Neutrophil (primary cell): Measurements from ENCODE around the gene NKX2-1.

Source experiments
- H3K27ac ChIP-seq: fragments of 200-600 bp; sonication (generic); 2 replicates; pipeline ENCODE4 v1.5.1; 2016; ENCODE audit warnings: mild to moderate bottlenecking, moderate library complexity
- H3K27me3 ChIP-seq: fragments of 200-600 bp; sonication (generic); 2 replicates; pipeline ENCODE4 v1.6.0; 2016; ENCODE audit warnings: mild to moderate bottlenecking
- H3K36me3 ChIP-seq: fragments of 200-600 bp; sonication (generic); 2 replicates; pipeline ENCODE4 v1.5.1; 2017
- H3K4me1 ChIP-seq, 2 experiments: fragments of 200-600 bp in 1 of 2; sonication (generic) in 1 of 2; 1 replicate in 1 of 2; 2 replicates in 1 of 2; pipeline versions ENCODE4 v1.5.1 to v1.6.1; 2013 to 2016; ENCODE audit warnings: low read depth in 1 of 2, low read length in 1 of 2, mild to moderate bottlenecking in 1 of 2, moderate library complexity in 1 of 2; ENCODE audit not compliant: control insufficient read depth in 1 of 2, insufficient read depth in 1 of 2
- H3K4me3 ChIP-seq, 2 experiments: fragments of 200-600 bp in 1 of 2; sonication (generic) in 1 of 2; 1 replicate in 1 of 2; 2 replicates in 1 of 2; pipeline ENCODE4 v1.5.1; 2013 to 2016; ENCODE audit warnings: low read depth in 1 of 2, low read length in 1 of 2, mild to moderate bottlenecking in 1 of 2, moderate library complexity in 1 of 2
- H3K9me3 ChIP-seq: fragments of 200-600 bp; sonication (generic); 2 replicates; pipeline ENCODE4 v1.5.1; 2016
- CTCF ChIP-seq: fragments of 200-600 bp; sonication (generic); IDR thresholded peaks from 2 replicates; pipeline ENCODE4 v1.5.1; 2016; ENCODE audit warnings: antibody characterized with exemption

NKX2-1 gene

GRCh38 chr14:36509069-36509917, 10.7 kb downstream of the NKX2-1 start:
- H3K27ac ChIP-seq, result no peak overlapping the region
- H3K4me3 ChIP-seq, result no peak overlapping the region
- H3K4me1 ChIP-seq, result no peaks in the 10 kb centered on the region
- TF ChIP-seq CTCF, result no peak
- no peaks in the 10 kb centered on the region for H3K9me3 ChIP-seq
- H3K27me3 ChIP-seq, result peaks cover 100% of the 10 kb centered on the region
- no peaks in the 10 kb centered on the region for H3K36me3 ChIP-seq

GRCh38 chr14:36508418-36509068, 11.5 kb downstream of the NKX2-1 start:
- Histone ChIP-seq H3K9me3 (no peaks in the 10 kb centered on the region), H3K27ac (no peak overlapping the region), H3K4me1 (no peaks in the 10 kb centered on the region), H3K27me3 (peaks cover 100% of the 10 kb centered on the region), H3K4me3 (no peak overlapping the region), H3K36me3 (no peaks in the 10 kb centered on the region)
- no peak for TF ChIP-seq CTCF

- H3K9me3 ChIP-seq, result no peaks in the 10 kb centered on the region
- H3K4me1 ChIP-seq, result no peaks in the 10 kb centered on the region
- peaks cover 100% of the 10 kb centered on the region for H3K27me3 ChIP-seq
- no peak for TF ChIP-seq CTCF
- H3K4me3 ChIP-seq, result no peak overlapping the region
- H3K27ac ChIP-seq, result no peak overlapping the region
- no peaks in the 10 kb centered on the region for H3K36me3 ChIP-seq
These were observed 12.1 kb downstream of the NKX2-1 start for GRCh38 chr14:36507847-36508417.

GRCh38 chr14:36506732-36507614, 13.1 kb downstream of the NKX2-1 start:
- Histone ChIP-seq H3K4me3 (no peak overlapping the region), H3K9me3 (no peaks in the 10 kb centered on the region), H3K27ac (no peak overlapping the region), H3K36me3 (no peaks in the 10 kb centered on the region), H3K27me3 (peaks cover 100% of the 10 kb centered on the region), H3K4me1 (no peaks in the 10 kb centered on the region)
- no peak for TF ChIP-seq CTCF
